ENCODE data around the gene C2orf76.

DNA sequence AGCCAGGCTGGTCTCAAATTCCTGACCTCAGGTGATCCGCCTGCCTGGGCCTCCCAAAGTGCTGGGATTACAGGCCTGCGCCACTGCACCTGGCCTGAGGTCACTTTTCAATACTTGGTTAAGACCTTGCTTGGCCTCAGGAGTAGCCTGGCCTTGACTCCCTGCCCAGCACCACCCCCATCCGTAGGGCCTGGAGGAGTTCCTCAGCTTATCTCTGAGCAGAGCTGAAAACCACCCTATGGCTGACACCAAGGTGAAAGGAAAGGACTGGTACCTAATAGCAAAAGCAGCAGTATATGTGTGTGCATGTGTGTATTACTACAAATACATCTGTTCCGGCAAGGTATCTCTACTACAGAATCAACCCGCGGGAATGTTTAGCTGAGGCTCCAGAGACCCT lies 87.0 kb downstream of the C2orf76 start:
- TF ChIP-seq, protein P1, sequence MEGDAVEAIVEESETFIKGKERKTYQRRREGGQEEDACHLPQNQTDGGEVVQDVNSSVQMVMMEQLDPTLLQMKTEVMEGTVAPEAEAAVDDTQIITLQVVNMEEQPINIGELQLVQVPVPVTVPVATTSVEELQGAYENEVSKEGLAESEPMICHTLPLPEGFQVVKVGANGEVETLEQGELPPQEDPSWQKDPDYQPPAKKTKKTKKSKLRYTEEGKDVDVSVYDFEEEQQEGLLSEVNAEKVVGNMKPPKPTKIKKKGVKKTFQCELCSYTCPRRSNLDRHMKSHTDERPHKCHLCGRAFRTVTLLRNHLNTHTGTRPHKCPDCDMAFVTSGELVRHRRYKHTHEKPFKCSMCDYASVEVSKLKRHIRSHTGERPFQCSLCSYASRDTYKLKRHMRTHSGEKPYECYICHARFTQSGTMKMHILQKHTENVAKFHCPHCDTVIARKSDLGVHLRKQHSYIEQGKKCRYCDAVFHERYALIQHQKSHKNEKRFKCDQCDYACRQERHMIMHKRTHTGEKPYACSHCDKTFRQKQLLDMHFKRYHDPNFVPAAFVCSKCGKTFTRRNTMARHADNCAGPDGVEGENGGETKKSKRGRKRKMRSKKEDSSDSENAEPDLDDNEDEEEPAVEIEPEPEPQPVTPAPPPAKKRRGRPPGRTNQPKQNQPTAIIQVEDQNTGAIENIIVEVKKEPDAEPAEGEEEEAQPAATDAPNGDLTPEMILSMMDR (IDR thresholded peaks at IDR 0.05), result no peak
- TF ChIP-seq POLR2A (IDR thresholded peaks at IDR 0.05), result no peak

Data from Peyer's patch (tissue), 4 donors.